Dermis blood vessel endothelial cell (primary cell): Measurements from ENCODE around the gene ARGLU1. TPM values are rescaled to one million over a fixed set of nuclear protein-coding genes. Genes with fewer than 3 reads are reported as not detected.
A peak's percentile ranks its signal among the peaks of the same experiment; 100 is the strongest.

ENCODE experiments used
- DNase-seq: peaks from one replicate; pipeline ENCODE4 v3.0.0; 2010
- total RNA-seq: library from RNA; depleted of rRNA; stranded (reverse); fragments of >200 nt; gene quantifications from 2 replicates; pipeline ENCODE4 v1.2.3, GENCODE V29; 2014

The ARGLU1 gene
- total RNA-seq, 1 donor from 2014 or later: 71.6 TPM

GRCh38 chr13:106522898-106523525, 44.9 kb downstream of the ARGLU1 start:
- peak; percentile 37 for DNase-seq

DNA sequence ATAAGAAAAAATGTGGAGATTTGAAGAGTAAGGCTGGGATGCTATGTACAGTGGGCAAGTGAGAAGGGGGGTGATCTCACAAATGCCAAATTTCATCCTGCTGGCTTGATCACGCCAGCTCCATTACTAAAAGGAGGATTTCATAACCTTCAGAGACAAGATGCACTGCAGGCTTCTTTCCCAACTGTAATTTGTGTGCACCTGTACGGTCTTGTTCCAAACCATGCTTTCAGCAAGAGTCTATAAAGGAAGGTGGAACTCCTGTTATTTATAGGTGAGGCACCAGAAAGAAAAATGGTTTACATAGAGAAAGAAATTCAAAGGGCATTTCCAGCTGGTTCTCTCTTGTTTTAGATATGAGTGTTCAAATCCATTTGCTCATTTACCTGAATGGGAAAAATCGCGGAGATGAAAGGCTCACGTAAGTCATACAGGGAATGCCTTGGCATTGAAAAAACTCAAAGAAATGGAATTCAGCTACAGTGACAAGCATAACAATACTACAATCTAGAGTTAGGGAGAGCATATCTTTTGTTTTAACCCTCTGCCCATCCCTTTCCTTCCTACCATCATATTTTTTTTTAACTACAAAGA, 45.7 kb downstream of the ARGLU1 start:
- no peak for DNase-seq

GRCh38 chr13:106521095-106521799, 46.7 kb downstream of the ARGLU1 start:
- no peak for DNase-seq

DNA sequence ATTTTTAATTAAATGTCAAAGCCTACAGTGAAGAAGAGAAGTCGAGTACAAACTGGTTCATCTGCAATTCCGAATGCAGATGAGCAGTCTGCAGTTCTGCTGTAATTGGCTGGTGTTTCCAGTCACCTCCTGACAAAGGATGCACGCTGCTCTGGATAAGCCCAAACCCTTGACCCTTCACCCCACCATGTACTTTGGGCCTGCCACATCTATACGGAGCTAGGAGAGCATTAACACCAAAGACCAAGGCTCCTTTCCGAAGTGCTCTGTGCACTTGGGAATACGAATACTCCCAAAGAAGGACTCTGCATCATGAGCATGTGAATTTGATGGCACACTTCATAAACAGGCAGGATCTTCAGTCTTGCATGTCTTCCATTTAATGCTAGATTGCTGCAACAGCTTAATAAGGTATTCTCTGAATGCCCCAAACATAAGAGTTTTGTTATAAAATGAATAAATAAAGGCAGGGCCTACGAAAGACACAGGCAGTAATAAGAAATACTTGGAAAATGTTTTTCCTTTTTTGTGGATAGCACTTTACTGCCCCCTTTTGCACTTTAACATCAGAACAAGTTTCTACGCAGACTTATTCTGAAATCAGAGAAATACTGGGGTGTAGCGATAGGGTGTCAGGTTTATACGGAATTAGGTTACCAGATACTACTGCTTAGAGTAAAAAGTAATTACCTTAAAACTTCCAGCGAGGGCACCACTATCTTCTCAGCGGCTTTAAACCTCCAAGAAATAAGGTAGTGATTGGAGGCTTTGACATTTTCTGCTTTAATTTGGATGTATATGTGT, 47.5 kb downstream of the ARGLU1 start:
- DNase-seq: peak; percentile 51

GRCh38 chr13:106518512-106518911, 49.4 kb downstream of the ARGLU1 start:
- DNase-seq: no peak

- DNase-seq: peak; percentile 32
These were observed 50.7 kb downstream of the ARGLU1 start for GRCh38 chr13:106517109-106517847.

DNA sequence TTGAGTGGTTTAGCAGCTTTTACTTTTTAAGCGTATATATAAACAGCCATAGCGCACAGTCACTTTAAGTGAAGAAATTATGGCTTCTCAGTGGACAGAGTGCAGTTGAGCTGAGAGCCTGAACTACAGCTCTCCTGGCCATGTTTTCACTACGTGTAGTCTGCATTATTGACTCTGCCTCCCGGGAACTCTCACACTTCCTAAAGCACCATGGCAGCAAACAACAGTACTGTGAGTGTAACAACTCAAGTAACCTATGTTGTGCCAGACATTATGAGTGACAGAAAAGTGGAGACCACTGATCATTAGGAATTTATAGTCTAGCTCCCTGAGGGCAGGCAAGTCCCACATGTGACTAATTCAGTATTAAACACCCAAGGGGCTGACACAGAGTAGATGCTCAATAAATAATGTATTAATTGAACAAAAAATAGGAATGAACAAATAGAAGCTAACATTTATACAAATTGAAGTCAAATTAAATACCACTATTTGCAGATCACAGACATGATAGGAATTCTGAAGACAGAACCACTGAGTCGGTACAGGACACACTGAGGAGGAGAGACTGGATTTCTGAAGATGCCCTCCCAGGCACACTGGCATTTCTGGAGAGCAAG, 52.2 kb downstream of the ARGLU1 start:
- DNase-seq: no peak

GRCh38 chr13:106514928-106515634, 52.9 kb downstream of the ARGLU1 start:
- DNase-seq: no peak

- peak; percentile 68 for DNase-seq
These were observed 54.6 kb downstream of the ARGLU1 start for GRCh38 chr13:106513025-106513983.

DNA sequence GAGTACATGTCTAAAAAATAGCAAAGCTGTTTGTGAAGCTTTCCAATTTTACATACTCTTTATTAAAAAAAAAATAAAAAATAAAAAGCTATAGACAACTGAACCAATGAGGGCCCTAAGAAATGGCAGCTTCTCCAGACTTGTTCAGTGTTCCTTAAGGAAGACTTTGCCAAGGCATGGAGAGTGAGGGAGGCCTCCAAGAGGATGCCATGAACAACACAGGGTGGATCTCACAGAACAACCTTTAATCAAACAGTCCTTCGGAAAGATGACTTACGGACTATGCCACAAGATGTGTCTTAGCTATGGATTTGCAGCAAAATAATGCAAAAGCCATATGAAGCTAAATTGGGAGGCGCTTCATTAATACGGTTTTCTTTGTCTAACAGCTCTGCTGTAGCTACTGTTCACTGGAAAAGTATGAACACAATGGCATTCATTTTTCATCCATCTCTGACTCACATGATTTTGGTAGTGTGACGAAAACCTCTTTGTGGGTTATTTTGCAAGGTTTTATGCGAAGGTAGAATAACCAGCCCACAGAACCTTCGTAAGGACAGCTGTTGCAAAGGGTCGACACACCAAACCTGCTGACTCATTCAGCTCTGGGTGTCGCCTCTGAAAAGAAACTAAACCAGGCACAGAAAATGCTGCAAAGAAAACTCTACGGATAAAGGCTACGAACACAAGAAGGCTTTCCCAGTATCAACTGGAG, 60.2 kb downstream of the ARGLU1 start:
- no peak for DNase-seq

DNA sequence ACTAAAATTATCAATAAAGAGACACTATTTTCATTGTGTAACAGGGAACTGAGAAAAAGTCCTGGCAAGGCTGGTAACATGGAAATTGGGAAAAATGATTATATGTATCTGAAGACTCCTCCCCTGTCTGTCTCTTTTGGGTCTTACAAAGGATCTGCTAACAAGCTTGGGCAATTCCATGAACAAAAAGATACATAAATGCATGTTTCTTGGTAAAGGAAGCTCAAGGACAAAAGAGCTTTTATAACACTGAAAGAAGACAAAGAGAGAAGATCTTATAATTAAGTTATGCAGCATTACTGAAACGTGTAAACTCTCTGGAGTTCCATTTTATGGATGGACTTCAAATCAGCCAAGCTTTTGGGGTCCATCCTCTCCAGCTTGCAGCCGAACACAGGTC, 61.7 kb downstream of the ARGLU1 start:
- DNase-seq: no peak

- no peak for DNase-seq
These were observed 62.2 kb downstream of the ARGLU1 start for GRCh38 chr13:106505732-106506131.

DNA sequence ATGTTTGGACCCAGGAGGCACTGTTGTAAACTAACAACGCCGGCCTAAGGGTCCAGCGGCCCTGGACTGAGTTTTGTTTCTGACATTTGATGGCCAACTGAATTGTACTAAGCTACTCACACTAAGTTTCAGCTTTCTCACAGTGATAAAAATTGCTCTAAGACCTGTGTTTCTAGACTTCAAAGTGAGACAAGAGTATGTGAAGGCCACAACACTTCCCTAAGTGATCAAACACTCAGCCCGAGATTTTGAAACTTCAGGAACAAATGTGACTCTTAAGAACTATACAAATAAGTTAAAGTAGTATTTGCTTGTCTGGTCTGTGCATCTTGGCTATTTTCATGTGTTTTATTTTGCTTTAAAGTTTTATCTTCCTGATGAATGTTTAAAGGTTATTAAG, 62.6 kb downstream of the ARGLU1 start:
- DNase-seq: no peak

- no peak for DNase-seq
These were observed 64.0 kb downstream of the ARGLU1 start for GRCh38 chr13:106503730-106504453.

DNA sequence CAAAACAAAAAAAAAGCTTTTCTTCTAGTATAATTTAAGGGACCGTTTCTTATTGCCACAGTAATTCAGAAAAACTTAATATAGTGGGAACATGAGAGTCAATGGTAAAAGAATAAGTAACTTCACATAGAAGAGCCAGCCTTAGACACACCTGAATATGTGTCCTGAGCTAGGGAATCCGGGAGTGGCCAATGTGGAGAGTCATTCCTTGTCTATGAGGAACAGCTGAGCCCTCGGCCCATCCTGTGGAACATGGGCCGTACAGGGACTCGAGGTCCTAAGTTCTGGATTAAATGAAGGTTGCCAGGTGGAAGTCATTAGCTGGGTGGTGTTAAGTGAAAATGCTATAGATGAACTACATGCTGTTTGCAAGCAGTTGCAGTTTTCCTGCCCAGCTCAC, 64.7 kb downstream of the ARGLU1 start:
- DNase-seq: no peak

GRCh38 chr13:106500445-106500844, 67.5 kb downstream of the ARGLU1 start:
- DNase-seq: no peak

GRCh38 chr13:106499896-106500295, 68.0 kb downstream of the ARGLU1 start:
- no peak for DNase-seq

GRCh38 chr13:106499113-106499512, 68.8 kb downstream of the ARGLU1 start:
- no peak for DNase-seq

DNA sequence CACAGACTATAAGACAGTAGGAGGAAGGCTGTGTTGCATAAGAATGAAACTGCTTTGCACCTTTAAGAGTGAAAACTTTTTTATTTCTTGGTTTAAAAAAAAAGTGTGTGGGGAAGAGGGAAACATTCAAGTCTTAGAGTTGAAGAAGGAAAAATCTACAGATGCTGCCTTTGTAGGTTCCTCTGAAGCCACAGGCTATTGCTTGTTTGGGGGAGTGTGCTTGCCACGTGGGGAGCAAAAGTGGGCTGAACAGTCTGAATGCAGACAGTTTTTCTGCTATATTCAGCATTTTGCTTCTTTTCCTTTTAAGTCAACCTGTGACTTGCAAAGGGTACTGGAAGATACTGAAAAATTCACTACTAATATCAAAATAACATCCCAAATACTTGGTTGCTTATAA, 69.4 kb downstream of the ARGLU1 start:
- no peak for DNase-seq
